Activated naive CD4-positive, alpha-beta T cell treated with anti-CD3 and anti-CD28 coated beads, Interleukin-2, amount 50 U/mL, for 24 hours (primary cell): Measurements from ENCODE around the gene HLA-DOB.

Experiments used
- H3K27ac Mint-ChIP-seq: one replicate; pipeline ENCODE4 v1.8.0; 2021; ENCODE audit warnings: mild to moderate bottlenecking, mixed read lengths
- H3K27me3 Mint-ChIP-seq: one replicate; pipeline ENCODE4 v1.8.0; 2021; ENCODE audit warnings: mixed read lengths
- H3K36me3 Mint-ChIP-seq: one replicate; pipeline ENCODE4 v1.8.0; 2021; ENCODE audit warnings: mixed read lengths
- H3K4me1 Mint-ChIP-seq: one replicate; pipeline ENCODE4 v1.8.0; 2021; ENCODE audit warnings: mixed read lengths
- H3K4me3 Mint-ChIP-seq: one replicate; pipeline ENCODE4 v1.8.0; 2021; ENCODE audit warnings: mild to moderate bottlenecking, mixed read lengths
- H3K9me3 Mint-ChIP-seq: one replicate; pipeline ENCODE4 v1.8.0; 2021; ENCODE audit warnings: mixed read lengths

The HLA-DOB gene

DNA sequence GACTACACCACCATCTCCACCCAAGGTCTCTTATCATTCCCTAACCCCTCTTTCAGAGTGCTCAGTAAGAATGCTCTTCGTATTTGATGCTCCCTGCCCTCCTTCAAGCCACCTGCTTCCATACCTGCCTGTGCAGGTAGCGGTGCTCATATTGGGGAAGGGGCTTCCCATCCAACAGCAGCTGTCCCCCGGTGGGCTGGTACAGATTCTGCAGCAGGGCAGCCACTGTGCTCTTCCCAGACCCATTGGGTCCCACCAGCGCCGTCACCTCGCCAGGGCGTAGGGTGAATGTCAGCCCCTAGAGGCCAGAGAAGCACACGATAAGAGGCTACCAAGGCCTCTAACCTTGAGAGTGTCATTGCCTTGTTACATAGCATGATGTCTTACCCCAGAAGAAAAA lies 31.0 kb upstream of the HLA-DOB start:
- peak overlapping the region; percentile 99 for H3K4me3 Mint-ChIP-seq
- H3K4me1 Mint-ChIP-seq = peaks cover 78% of the 10 kb centered on the region
- H3K9me3 Mint-ChIP-seq = no peaks in the 10 kb centered on the region
- H3K27ac Mint-ChIP-seq = peak overlapping the region; percentile 85
- no peaks in the 10 kb centered on the region for H3K27me3 Mint-ChIP-seq
- H3K36me3 Mint-ChIP-seq = peaks cover 73% of the 10 kb centered on the region

DNA sequence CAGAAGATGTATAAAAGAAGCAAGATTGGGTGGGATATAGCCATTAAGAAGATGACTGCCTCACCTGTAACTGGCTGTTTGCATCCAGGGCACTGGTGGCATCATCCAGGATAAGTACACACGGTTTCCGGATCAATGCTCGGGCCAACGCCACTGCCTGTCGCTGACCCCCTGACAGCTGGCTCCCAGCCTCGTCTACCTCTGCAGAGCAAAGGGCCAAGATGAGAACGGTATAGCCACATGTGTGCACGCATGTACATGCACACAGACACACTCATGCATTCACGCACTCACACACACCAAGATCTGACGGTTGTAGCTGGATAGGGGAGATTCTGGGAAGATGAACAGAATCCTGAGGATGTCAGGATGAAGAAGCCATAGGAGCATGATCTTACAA lies 30.2 kb upstream of the HLA-DOB start:
- Mint-ChIP-seq H3K4me1 (peaks cover 83% of the 10 kb centered on the region), H3K4me3 (peak overlapping the region; percentile 99), H3K27me3 (no peaks in the 10 kb centered on the region), H3K27ac (peak overlapping the region; percentile 85), H3K9me3 (no peaks in the 10 kb centered on the region), H3K36me3 (peaks cover 71% of the 10 kb centered on the region)

DNA sequence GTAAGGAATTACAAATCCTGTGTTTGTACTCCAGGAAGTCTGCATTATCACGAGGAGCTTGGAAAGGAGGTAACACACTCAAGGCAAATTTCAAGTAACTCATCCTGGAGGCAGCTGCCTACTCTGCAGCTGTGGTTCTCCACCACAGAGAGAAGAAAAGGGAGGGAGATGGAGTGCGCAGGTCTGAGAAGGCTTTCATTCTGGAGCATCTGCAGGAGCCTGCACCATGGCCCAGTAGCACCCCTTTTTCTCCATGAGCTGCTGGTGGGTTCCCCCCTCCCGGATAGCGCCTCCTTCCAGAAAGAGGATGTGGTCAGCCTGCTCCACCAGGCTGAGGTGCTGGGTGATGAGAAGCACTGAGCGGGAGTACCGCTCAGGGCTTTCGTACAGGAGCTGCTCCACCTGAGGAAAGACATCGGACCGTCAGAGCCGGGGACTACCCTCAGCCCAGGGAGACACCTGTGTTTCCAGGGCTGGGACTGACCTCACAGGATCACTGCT lies 28.6 kb upstream of the HLA-DOB start:
- H3K27me3 Mint-ChIP-seq = no peaks in the 10 kb centered on the region
- peak overlapping the region; percentile 99 for H3K4me3 Mint-ChIP-seq
- peaks cover 72% of the 10 kb centered on the region for H3K36me3 Mint-ChIP-seq
- no peaks in the 10 kb centered on the region for H3K9me3 Mint-ChIP-seq
- H3K27ac Mint-ChIP-seq = peak overlapping the region; percentile 100
- peaks cover 83% of the 10 kb centered on the region for H3K4me1 Mint-ChIP-seq

DNA sequence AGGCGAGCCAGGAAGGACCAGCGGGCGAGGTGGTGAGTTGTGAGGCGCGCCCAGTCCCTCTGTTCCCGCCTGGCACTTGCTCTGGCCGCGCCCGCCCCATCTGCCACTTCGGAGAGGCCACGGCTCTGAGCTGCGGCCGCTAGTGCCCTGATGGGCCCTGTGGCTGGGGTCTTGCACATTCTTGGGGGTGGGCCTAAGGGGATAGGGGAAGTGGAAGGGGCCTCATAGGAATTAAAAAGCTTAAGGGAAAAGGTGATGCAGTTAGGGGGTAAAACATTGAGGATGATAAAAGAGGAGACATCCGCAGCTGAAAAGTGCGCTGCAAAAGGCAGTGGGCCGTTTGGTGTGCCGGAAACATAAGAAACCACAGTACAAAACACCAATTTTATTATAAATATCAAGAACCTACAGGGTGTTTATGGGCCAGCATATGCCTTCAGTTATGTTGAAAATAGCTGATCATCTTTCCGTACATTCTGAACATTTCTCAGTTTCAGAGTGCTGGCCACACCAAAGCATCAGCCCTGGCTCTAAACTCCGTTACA lies 28.1 kb upstream of the HLA-DOB start:
- Mint-ChIP-seq H3K4me1 (peaks cover 83% of the 10 kb centered on the region), H3K36me3 (peaks cover 71% of the 10 kb centered on the region), H3K27me3 (no peaks in the 10 kb centered on the region), H3K4me3 (peak overlapping the region; percentile 99), H3K27ac (peak overlapping the region; percentile 100), H3K9me3 (no peaks in the 10 kb centered on the region)

DNA sequence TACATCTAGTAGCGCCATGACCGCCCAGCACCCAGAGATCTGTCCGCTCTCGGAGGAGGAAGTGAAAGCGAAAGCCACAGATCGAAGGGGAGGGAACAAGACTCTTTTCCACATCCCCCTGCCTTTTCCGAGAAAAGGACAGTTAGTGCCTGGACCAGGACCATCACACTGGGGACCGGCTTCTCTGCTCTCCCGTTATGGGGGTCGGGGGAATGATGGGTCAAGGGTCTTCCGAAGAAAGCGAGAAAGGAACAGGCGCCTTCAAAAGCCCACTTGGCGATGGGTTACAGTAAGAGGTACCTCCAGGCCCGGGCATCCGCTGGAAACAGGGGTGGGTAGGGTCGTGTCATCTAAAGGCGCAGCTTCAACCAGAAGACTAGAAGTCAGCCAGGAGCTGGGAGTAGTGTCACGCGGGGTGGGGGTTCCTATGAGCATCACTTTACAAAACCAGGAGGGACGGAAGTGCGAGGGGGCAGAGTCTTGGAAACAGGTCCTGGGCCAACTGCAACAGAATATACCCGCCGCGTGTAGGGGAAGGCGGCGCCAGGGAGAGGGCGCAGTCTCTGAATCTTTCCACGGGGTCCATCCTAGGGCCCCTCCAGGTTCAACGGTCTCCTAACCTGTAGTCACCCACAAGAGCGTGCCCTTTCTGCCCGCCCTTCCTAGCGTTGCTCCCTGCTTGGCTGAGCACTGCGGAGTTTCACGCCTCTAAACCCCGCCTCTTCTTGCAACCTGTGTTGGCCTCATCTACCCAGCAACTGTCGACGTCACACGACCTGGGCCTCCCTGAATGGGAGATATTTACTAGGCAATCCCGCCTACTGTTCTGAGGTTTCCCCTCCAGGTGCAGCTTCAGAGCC lies 27.4 kb upstream of the HLA-DOB start, which contains the start of gene PSMB8:
PSMB8 (minus strand) TSS at position 69 of the 860 bp plus-strand sequence; CDS start at position 18, 51 bp downstream.
- Mint-ChIP-seq H3K27me3 (no peaks in the 10 kb centered on the region), H3K4me1 (peaks cover 86% of the 10 kb centered on the region), H3K4me3 (peak within 1 kb of the TSS; percentile 99), H3K9me3 (no peaks in the 10 kb centered on the region), H3K36me3 (peaks cover 67% of the 10 kb centered on the region), H3K27ac (peak within 1 kb of the TSS; percentile 100)

DNA sequence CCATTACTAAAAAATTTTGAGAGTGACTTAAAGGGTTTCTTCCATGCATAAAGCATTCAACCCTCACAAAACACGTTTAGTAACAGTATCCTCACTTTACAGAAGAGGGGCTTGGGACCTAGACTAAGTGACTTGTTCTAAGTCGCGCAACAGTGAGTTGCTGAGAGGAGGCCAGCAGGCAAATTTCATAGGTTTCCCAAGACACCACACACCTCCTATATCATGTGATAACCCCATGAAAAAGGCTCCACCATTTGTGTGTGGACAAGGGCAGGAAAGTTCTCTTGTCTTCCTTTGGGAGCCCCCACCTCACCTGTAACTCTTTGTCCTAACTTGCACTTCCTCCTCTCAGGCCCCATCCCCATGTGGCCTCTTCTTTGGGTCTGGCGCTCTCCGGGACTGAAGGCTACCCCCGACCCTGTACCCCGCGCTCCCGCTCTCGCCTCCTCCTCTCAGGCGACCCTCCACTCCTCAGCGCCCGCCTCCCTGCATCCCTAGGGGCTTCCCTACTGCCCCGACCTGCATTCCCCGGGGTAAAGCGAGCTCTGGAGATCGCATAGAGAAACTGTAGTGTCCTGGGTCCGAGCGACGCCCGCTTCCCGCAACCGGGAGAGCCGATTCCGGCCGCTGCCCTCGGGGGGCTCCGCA lies 26.7 kb upstream of the HLA-DOB start:
- H3K27ac Mint-ChIP-seq = peak overlapping the region; percentile 100
- H3K4me1 Mint-ChIP-seq = peaks cover 82% of the 10 kb centered on the region
- peaks cover 60% of the 10 kb centered on the region for H3K36me3 Mint-ChIP-seq
- peak overlapping the region; percentile 99 for H3K4me3 Mint-ChIP-seq
- H3K9me3 Mint-ChIP-seq = no peaks in the 10 kb centered on the region
- no peaks in the 10 kb centered on the region for H3K27me3 Mint-ChIP-seq

DNA sequence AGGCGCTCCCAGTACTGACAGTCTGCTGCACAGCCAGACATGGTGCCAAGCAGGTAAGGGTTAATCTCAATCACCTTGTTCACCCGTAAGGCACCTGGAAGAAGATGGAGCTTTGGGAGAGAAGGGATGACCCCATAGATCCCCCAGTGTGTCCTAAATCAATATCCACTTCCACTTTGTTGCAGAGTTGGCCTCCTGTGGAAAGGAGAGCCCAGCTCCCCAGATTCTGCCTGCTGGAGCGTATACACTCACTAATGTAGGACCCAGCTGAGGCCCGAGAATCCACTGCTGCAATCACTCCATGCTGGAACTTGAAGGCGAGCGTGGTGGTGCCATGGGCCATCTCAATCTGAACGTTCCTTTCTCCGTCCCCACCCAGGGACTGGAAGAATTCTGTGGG lies 25.9 kb upstream of the HLA-DOB start:
- Mint-ChIP-seq H3K9me3 (no peaks in the 10 kb centered on the region), H3K27ac (peak overlapping the region; percentile 100), H3K4me1 (peaks cover 74% of the 10 kb centered on the region), H3K36me3 (peaks cover 52% of the 10 kb centered on the region), H3K27me3 (no peaks in the 10 kb centered on the region), H3K4me3 (peak overlapping the region; percentile 99)

DNA sequence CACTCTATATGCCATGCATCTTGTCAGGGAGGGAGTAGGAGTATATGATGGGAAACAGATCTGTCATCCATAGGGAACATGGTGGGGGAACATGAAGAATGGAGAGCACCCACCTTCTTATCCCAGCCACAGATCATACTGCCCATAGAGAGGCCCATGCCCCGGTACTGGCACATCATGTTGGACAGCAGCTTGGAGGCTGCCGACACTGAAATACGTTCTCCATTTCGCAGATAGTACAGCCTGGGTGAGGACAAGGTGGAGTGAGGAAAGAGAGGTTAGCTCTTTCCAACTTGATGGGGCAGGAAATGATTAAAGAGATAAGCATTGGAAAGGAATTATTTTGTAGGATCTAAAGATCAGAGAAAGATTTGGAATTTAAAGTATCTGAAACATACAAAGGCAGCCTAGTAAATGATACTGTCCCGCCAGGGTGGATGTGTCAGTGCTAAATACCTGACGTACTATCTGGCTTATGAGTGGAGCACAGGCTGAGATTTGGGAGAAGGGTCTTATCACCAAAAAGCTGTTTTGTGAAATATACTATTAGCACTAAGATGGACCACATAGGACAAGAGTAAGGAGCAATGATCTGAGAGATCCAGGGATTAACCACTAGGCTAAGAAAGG lies 25.3 kb upstream of the HLA-DOB start:
- H3K27me3 Mint-ChIP-seq = no peaks in the 10 kb centered on the region
- peak overlapping the region; percentile 99 for H3K4me3 Mint-ChIP-seq
- H3K36me3 Mint-ChIP-seq = peaks cover 51% of the 10 kb centered on the region
- H3K27ac Mint-ChIP-seq = peak overlapping the region; percentile 85
- peaks cover 72% of the 10 kb centered on the region for H3K4me1 Mint-ChIP-seq
- H3K9me3 Mint-ChIP-seq = no peaks in the 10 kb centered on the region

DNA sequence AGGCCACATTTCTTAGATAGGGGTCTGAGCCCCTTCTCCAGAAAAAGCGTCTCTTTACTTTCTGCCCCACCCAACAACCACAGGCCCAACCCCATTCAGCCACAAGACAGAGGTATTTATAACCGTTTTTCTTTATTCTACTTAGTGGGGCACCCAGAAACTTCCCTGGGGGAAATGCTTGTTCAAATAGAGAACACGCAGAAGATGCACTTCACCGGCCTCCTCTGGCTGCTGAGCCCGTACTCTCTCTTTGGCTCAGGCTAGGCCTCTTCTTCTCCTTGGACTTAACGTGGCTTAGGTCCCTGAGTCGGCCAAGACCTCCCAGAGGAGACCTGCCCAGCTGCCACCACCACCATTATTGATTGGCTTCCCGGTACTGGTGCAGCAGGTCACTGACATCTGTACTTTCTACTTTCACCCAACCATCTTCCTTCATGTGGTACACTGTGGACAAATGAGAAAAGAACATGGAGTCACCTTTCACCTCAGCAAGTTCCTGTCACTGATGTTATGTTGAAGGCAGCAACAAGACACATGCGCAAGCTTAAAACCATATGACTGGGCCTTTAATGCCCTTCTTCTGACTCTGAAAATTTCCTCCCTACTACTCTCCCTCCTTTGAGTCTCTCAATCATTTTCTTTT lies 23.9 kb upstream of the HLA-DOB start:
- Mint-ChIP-seq H3K27ac (peak overlapping the region; percentile 85), H3K27me3 (no peaks in the 10 kb centered on the region), H3K4me1 (peaks cover 72% of the 10 kb centered on the region), H3K9me3 (no peaks in the 10 kb centered on the region), H3K4me3 (peak overlapping the region; percentile 99), H3K36me3 (peaks cover 50% of the 10 kb centered on the region)

DNA sequence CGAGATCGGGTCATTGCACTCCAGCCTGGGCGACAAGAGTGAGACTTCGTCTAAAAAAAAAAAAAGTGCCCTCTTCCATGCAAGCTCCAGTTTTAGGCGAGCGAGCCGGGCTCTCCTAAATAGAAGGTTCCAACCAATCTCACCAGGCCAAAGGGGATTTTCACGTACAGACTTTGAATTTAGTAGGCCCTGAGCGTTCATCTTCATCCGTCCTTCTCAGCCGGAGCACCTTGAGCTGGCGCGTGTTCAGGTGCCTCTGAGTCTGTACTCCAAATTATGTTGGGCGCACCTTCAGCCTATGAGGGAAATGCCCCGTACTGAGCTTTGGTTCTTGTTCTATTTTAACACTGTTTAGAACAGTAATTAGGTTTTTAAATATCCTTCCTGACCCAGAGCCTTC lies 22.6 kb upstream of the HLA-DOB start:
- Mint-ChIP-seq H3K4me1 (peaks cover 74% of the 10 kb centered on the region), H3K27ac (peak overlapping the region; percentile 93), H3K9me3 (no peaks in the 10 kb centered on the region), H3K36me3 (peaks cover 51% of the 10 kb centered on the region), H3K4me3 (peak overlapping the region; percentile 11), H3K27me3 (no peaks in the 10 kb centered on the region)

DNA sequence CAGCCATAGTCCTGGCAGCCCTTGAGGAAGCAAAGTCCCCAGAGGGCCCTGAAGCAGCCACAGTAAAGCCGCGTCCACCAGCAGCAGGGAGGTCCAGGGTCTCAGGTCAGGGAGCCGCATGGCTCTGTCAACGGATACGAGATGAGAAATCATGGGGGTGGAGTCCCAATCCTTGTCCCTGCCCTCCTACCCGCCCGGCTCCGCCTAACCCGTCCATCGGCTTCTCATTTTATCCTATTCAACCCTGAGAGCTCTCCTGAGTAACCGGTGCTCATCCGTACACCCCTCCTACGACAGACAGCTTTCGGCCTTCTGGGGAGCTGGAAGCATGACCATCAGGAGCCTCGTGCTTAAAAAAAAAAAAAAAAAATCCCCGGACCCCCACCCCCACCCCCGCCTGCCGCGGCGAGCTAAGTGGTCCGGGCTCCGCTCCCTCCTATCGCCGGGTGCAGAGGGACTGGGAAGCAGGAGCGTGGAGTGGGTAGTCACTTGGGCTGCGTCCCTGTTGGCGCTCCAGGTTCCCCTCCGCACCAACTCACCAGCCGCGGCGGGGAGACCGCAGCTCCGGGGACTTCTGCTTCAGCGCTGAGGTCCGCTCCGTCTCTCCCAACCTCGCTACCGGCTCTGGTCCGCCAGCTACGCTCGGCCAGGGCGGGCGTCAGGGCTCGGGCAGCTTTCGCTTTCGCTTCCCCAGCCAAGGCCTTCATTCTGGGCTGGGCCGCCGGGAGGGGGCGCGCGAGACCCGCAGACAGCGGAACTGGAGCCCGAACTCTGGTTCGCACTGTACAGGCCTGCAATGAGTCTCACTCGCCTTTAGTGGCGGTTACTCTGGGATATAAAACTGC lies 21.5 kb upstream of the HLA-DOB start, which contains the start of gene TAP2:
TAP2 (minus strand) TSS at position 626 of the 845 bp plus-strand sequence; CDS start at position 120, 506 bp downstream.
- H3K27me3 Mint-ChIP-seq = no peaks in the 10 kb centered on the region
- H3K4me3 Mint-ChIP-seq = peak within 1 kb of the TSS; percentile 90
- peaks cover 60% of the 10 kb centered on the region for H3K36me3 Mint-ChIP-seq
- peaks cover 84% of the 10 kb centered on the region for H3K4me1 Mint-ChIP-seq
- peaks cover 6% of the 10 kb centered on the region for H3K9me3 Mint-ChIP-seq
- peak within 1 kb of the TSS; percentile 93 for H3K27ac Mint-ChIP-seq

DNA sequence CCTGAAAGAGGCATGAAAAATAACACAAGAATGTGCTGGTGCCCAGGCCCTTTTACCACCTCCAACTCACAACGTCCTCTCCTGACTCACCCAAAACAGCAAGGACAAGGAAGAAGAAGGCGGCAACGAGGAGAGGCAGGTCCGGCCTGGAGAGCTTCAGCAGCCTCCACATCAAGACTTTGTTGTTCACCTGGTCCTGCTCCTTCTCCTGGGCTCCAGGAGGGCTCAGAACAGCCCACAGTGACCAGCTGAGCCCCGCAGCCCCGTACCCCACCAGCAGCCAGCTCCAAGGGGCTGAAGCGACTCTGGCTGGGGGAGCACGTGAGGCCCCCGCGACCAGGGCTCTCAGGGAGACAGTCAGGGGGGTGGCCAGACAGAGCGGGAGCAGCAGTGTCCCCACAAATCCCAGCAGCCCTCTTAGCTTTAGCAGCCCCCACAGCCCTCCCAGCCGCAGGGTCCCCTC lies 20.9 kb upstream of the HLA-DOB start:
- Mint-ChIP-seq H3K27ac (peak overlapping the region; percentile 89), H3K9me3 (peaks cover 6% of the 10 kb centered on the region), H3K27me3 (no peaks in the 10 kb centered on the region), H3K4me3 (peak overlapping the region; percentile 90), H3K4me1 (peaks cover 85% of the 10 kb centered on the region), H3K36me3 (peaks cover 57% of the 10 kb centered on the region)

DNA sequence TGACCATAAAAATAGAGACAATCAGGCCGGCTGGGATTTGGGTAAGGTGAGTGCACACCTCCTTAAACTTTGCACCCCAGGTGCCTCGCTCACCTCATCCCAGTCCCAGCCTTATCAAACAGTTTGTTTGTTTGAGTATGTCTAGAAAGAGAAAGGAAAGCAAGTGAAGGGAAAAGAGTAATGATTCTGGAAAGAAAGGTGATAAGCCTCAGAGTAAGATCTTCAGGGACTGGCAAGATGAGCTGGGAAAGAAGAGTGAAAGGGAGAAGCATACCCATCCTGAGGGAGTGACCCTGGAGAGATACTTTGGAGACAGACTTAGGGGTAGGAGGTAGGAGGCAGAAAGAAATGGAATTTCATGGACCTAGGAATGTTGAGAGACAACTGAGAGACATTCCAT lies 20.1 kb upstream of the HLA-DOB start:
- no peaks in the 10 kb centered on the region for H3K27me3 Mint-ChIP-seq
- H3K36me3 Mint-ChIP-seq = peaks cover 51% of the 10 kb centered on the region

More for the DNA sequence above, 20.1 kb upstream of the HLA-DOB start:
- Mint-ChIP-seq H3K4me1 (peaks cover 83% of the 10 kb centered on the region), H3K4me3 (peak overlapping the region; percentile 90), H3K9me3 (peaks cover 6% of the 10 kb centered on the region), H3K27ac (peak overlapping the region; percentile 89)
